GM12873 (cell line): Measurements from ENCODE around the gene SKP1.

Source experiments
- CTCF ChIP-seq: IDR thresholded peaks from 2 replicates; pipeline ENCODE4 v1.5.1; 2012; ENCODE audit warnings: low read depth, mild to moderate bottlenecking, moderate library complexity, low read length, control low read depth; ENCODE audit not compliant: insufficient read depth; ENCODE audit errors: missing control alignments

SKP1 gene

GRCh38 chr5:134143431-134143830 is 33.3 kb downstream of the SKP1 start:
- no peak for TF ChIP-seq CTCF

GRCh38 chr5:134142806-134143205 is 33.9 kb downstream of the SKP1 start:
- TF ChIP-seq CTCF = no peak

- no peak for TF ChIP-seq CTCF
Observed at GRCh38 chr5:134142052-134142451, 34.7 kb downstream of the SKP1 start.

GRCh38 chr5:134141331-134142050 is 35.3 kb downstream of the SKP1 start:
- TF ChIP-seq CTCF = peak; percentile 44

- TF ChIP-seq CTCF = peak; percentile 92
Observed at GRCh38 chr5:134140530-134141201, 36.1 kb downstream of the SKP1 start.

GRCh38 chr5:134139891-134140469 is 36.8 kb downstream of the SKP1 start:
- no peak for TF ChIP-seq CTCF

- no peak for TF ChIP-seq CTCF
Observed at GRCh38 chr5:134139377-134139851, 37.3 kb downstream of the SKP1 start.
